DOHH2 (cell line): ENCODE data around the gene ANTXRL.
"Not testable (repeated sequence)": the region's sequence is repeated elsewhere in the genome, so short reads cannot be mapped to it uniquely, and the experiment has no call there.

Experiments
- H3F3A ChIP-seq: fragments of 200-600 bp; sonication (generic), shearing (Covaris generic); 2 replicates; pipeline ENCODE4 v1.6.0; 2016; ENCODE audit warnings: antibody characterized with exemption, mild to moderate bottlenecking; ENCODE audit not compliant: control insufficient read depth, insufficient read depth
- H3K27ac ChIP-seq: fragments of 200-600 bp; sonication (generic); 2 replicates; pipeline ENCODE4 v1.5.1; 2014; ENCODE audit warnings: low read depth, mild to moderate bottlenecking, low read length, moderate library complexity
- H3K27me3 ChIP-seq: fragments of 200-600 bp; sonication (generic); 2 replicates; pipeline ENCODE4 v1.6.1; 2014; ENCODE audit warnings: mild to moderate bottlenecking, low read length, mixed read lengths; ENCODE audit not compliant: control insufficient read depth
- H3K36me3 ChIP-seq: fragments of 200-600 bp; sonication (generic); 2 replicates; pipeline ENCODE4 v1.6.1; 2014; ENCODE audit warnings: mild to moderate bottlenecking, low read length, moderate library complexity, mixed read lengths; ENCODE audit not compliant: control insufficient read depth
- H3K4me1 ChIP-seq: fragments of 200-600 bp; sonication (generic); 2 replicates; pipeline ENCODE4 v1.6.1; 2014; ENCODE audit warnings: mild to moderate bottlenecking, low read length, mixed read lengths; ENCODE audit not compliant: control insufficient read depth
- H3K4me2 ChIP-seq: fragments of 200-600 bp; sonication (generic); 2 replicates; pipeline ENCODE4 v1.6.0; 2014; ENCODE audit warnings: mild to moderate bottlenecking, low read length, moderate library complexity
- H3K4me3 ChIP-seq: fragments of 200-600 bp; sonication (generic); 2 replicates; pipeline ENCODE4 v1.5.1; 2014; ENCODE audit warnings: mild to moderate bottlenecking, low read length, mixed read lengths
- H3K79me2 ChIP-seq: fragments of 200-600 bp; sonication (generic); 2 replicates; pipeline ENCODE4 v1.6.1; 2014; ENCODE audit warnings: mild to moderate bottlenecking, low read length, mixed read lengths; ENCODE audit not compliant: control insufficient read depth
- H3K9me2 ChIP-seq: fragments of 200-600 bp; sonication (generic); replicated peaks from 2 replicates; pipeline ENCODE4 v1.6.1; 2014; ENCODE audit warnings: mild to moderate bottlenecking, low read length, mixed read lengths; ENCODE audit not compliant: control insufficient read depth
- H3K9me3 ChIP-seq: fragments of 200-600 bp; sonication (generic); 2 replicates; pipeline ENCODE4 v1.6.1; 2014; ENCODE audit warnings: antibody characterized with exemption, low read length, mixed read lengths; ENCODE audit not compliant: control insufficient read depth, insufficient read depth
- H4K20me1 ChIP-seq: fragments of 200-600 bp; sonication (generic); 2 replicates; pipeline ENCODE4 v1.6.0; 2014; ENCODE audit warnings: low read depth, mild to moderate bottlenecking, antibody characterized with exemption, low read length, moderate library complexity; ENCODE audit not compliant: control insufficient read depth, insufficient read depth
- CTCF ChIP-seq: fragments of 200-600 bp; sonication (generic); IDR thresholded peaks from one replicate; pipeline ENCODE4 v1.5.1; 2014; ENCODE audit warnings: antibody characterized with exemption, mild to moderate bottlenecking, low read depth, low read length; ENCODE audit not compliant: poor library complexity, severe bottlenecking
- EZH2phosphoT487 ChIP-seq: fragments of 200-600 bp; sonication (generic); IDR thresholded peaks from 2 replicates; pipeline ENCODE4 v1.6.1; 2017; ENCODE audit warnings: borderline replicate concordance, mild to moderate bottlenecking, antibody characterized with exemption, low read length, moderate library complexity, mixed read lengths

Gene ANTXRL

GRCh38 chr10:46302765-46303352 is 16.1 kb downstream of the ANTXRL start:
- not testable (repeated sequence) for H3K4me2 ChIP-seq

GRCh38 chr10:46304062-46304461 is 17.3 kb downstream of the ANTXRL start:
- H3K27me3 ChIP-seq = no peaks in the 10 kb centered on the region
- H3K79me2 ChIP-seq = no peaks in the 10 kb centered on the region
- peaks cover 16% of the 10 kb centered on the region for H3K4me1 ChIP-seq
- TF ChIP-seq EZH2phosphoT487 (no peak), CTCF (no peak)
- H4K20me1 ChIP-seq = no peaks in the 10 kb centered on the region
- no peak overlapping the region for H3K4me3 ChIP-seq
- no peaks in the 10 kb centered on the region for H3F3A ChIP-seq
- H3K36me3 ChIP-seq = no peaks in the 10 kb centered on the region
- no peak overlapping the region for H3K27ac ChIP-seq
- H3K4me2 ChIP-seq = no peak overlapping the region
- H3K9me2 ChIP-seq = no peaks in the 10 kb centered on the region
- H3K9me3 ChIP-seq = no peaks in the 10 kb centered on the region

More at GRCh38 chr10:46302765-46303352, 16.1 kb downstream of the ANTXRL start:
- not testable (repeated sequence) for H3F3A ChIP-seq, H3K4me3 ChIP-seq, H3K27me3 ChIP-seq, H4K20me1 ChIP-seq, H3K9me2 ChIP-seq, H3K27ac ChIP-seq, H3K9me3 ChIP-seq, H3K36me3 ChIP-seq, H3K79me2 ChIP-seq
- peaks cover 23% of the 10 kb centered on the region for H3K4me1 ChIP-seq

DNA sequence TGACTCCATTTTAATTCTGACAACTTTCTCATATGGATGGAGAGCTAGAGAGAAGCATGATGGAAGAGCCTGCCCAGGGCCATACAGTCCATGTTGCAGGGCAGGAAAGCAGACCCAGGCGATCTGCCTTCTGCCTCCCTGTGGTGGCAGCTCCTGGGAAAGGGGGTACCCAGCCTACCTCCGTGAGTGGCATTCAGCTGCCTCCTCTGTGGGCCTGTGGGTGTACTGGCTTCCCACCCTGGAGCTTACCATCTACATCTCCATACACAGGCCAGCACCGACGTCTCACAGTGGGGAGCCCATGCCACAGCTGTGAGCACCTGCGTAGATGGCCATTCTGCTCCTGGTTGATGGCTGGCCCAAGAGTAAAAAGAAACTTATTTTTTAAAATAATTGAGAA is 17.9 kb downstream of the ANTXRL start:
- H3K27ac ChIP-seq, H3K27me3 ChIP-seq, H4K20me1 ChIP-seq, H3F3A ChIP-seq, H3K9me2 ChIP-seq, H3K36me3 ChIP-seq, H3K4me2 ChIP-seq, H3K79me2 ChIP-seq, H3K4me3 ChIP-seq, H3K9me3 ChIP-seq: not testable (repeated sequence)
- H3K4me1 ChIP-seq = peaks cover 10% of the 10 kb centered on the region

GRCh38 chr10:46305079-46305818 is 18.5 kb downstream of the ANTXRL start:
- Histone ChIP-seq H3K79me2 (no peaks in the 10 kb centered on the region), H3F3A (no peaks in the 10 kb centered on the region), H3K27ac (no peak overlapping the region), H3K36me3 (no peaks in the 10 kb centered on the region), H3K4me1 (peaks cover 4% of the 10 kb centered on the region), H3K9me3 (no peaks in the 10 kb centered on the region), H4K20me1 (no peaks in the 10 kb centered on the region), H3K27me3 (no peaks in the 10 kb centered on the region), H3K9me2 (no peaks in the 10 kb centered on the region), H3K4me3 (no peak overlapping the region), H3K4me2 (no peak overlapping the region)
- TF ChIP-seq CTCF (no peak), EZH2phosphoT487 (no peak)
